ENCODE measurements around the gene CLDN6. TPM values are rescaled to one million over a fixed set of nuclear protein-coding genes. Genes with fewer than 3 reads are reported as not detected.

Gene CLDN6
- total and polyA plus RNA-seq, 9 of the 15 experiments (the other 6 are each of a cell fraction or from before 2014, with no cell fraction given), result 0.22 to 0.75 (median 0.38) TPM; not detected in 3

- TF ChIP-seq TBP (optimal IDR thresholded peaks at IDR 0.05; ENCODE audit: low read depth, low read length) (peak; percentile 35), NONO (IDR thresholded peaks at IDR 0.05; ENCODE audit: low read depth in 2 of 2, low read length in 1 of 2) (peak in 1 of 2 experiments; percentile 77; a peak in 1 of 4 replicates), DDX20 (tag; IDR thresholded peaks at IDR 0.05; ENCODE audit: low read depth) (no peak), PTTG1 (tag; IDR thresholded peaks at IDR 0.05; ENCODE audit: low read depth) (no peak), EP300 (IDR thresholded peaks at IDR 0.05; ENCODE audit: low read length) (no peak), ZC3H8 (IDR thresholded peaks at IDR 0.05) (no peak), RBM17 (IDR thresholded peaks at IDR 0.05; ENCODE audit: borderline replicate concordance, low read depth, low read length) (no peak), HDAC2 (IDR thresholded peaks at IDR 0.05) (no peak), ZBTB17 (CRISPR knock-in tag; IDR thresholded peaks at IDR 0.05) (peak; percentile 9; the same call in 1 of the 2 replicates), TFAM (CRISPR knock-in tag; conservative IDR thresholded peaks at IDR 0.05) (no peak), KLF6 (CRISPR knock-in tag; IDR thresholded peaks at IDR 0.05; ENCODE audit: borderline replicate concordance) (no peak; the same call in 1 of the 2 replicates), MYNN (IDR thresholded peaks at IDR 0.05) (peak; percentile 36; the same call in 1 of the 2 replicates), MYNN (CRISPR knock-in tag; IDR thresholded peaks at IDR 0.05) (no peak), ZNF224 (CRISPR knock-in tag; IDR thresholded peaks at IDR 0.05) (no peak), ARID2 (IDR thresholded peaks at IDR 0.05) (0 out of 2 replicates have a peak, but pooled peaks have one; percentile 12), CTBP1 (IDR thresholded peaks at IDR 0.05; ENCODE audit: borderline replicate concordance) (peak; percentile 88), RFX5 (IDR thresholded peaks at IDR 0.05; ENCODE audit: low read depth, low read length) (no peak), TEAD2 (tag; IDR thresholded peaks at IDR 0.05) (no peak), NKRF (IDR thresholded peaks at IDR 0.05; ENCODE audit: borderline replicate concordance) (peak; percentile 46; the same call in 1 of the 2 replicates), ZNF431 (CRISPR knock-in tag; IDR thresholded peaks at IDR 0.05) (no peak), PCBP2 (IDR thresholded peaks at IDR 0.05; ENCODE audit: low read depth, low read length, poor library complexity, severe bottlenecking) (no peak), ETS1 (conservative IDR thresholded peaks at IDR 0.05; ENCODE audit: control insufficient read depth, low read depth, low read length) (no peak; the same call in 1 of the 2 replicates), PYGO2 (tag; IDR thresholded peaks at IDR 0.05) (no peak), ZFP91 (CRISPR knock-in tag; IDR thresholded peaks at IDR 0.05) (no peak), CBFA2T3 (IDR thresholded peaks at IDR 0.05) (no peak)
Measured at GRCh38 chr16:3059041-3059722, 41.2 kb upstream of the CLDN6 start (continued).

Data from K562 (cell line).